Measurements from ENCODE around the gene CEBPE. TPM values are rescaled to one million over a fixed set of nuclear protein-coding genes. Genes with fewer than 3 reads are reported as not detected.

CEBPE gene
- total RNA-seq, 1 experiment from 2014 or later, result not detected

- Mint-ChIP-seq H3K27ac (ENCODE audit: low read depth, unreplicated experiment) (no peak overlapping the region), H3K9me3 (ENCODE audit: unreplicated experiment) (no peaks in the 10 kb centered on the region), H3K4me3 (ENCODE audit: unreplicated experiment) (no peak overlapping the region), H3K27me3 (ENCODE audit: insufficient read depth, unreplicated experiment) (no peaks in the 10 kb centered on the region), H3K4me1 (ENCODE audit: insufficient read depth, unreplicated experiment) (peaks cover 4% of the 10 kb centered on the region), H3K36me3 (ENCODE audit: insufficient read depth, unreplicated experiment) (peaks cover 23% of the 10 kb centered on the region)
- TF ChIP-seq CTCF (IDR thresholded peaks at IDR 0.05; ENCODE audit: unreplicated experiment), result no peak
- CTCF ChIA-PET, result interaction anchor here (0.6 to 1.9 kb wide), 4 partner anchors 35 to 1129 kb away, joined by 3 to 6 read pairs (median 4); partner anchors contain the start of gene GMPR2
- intact Hi-C loops (cut with micrococcal nuclease), result no loop called here
- DNase-seq (ENCODE audit: unreplicated experiment), result no peak
- POLR2A ChIA-PET, result interaction anchor here (0.8 kb wide), 1 partner anchor 9 kb away, joined by 3 read pairs; the partner anchor contains the start of gene ACIN1
- no TSS peak for BruUV-seq (replicated peaks)
Measured at GRCh38 chr14:23103581-23103980, 15.5 kb downstream of the CEBPE start.

- no peak overlapping the region for H3K4me3 Mint-ChIP-seq (ENCODE audit: unreplicated experiment)
- H3K27ac Mint-ChIP-seq (ENCODE audit: low read depth, unreplicated experiment), result no peak overlapping the region
- H3K36me3 Mint-ChIP-seq (ENCODE audit: insufficient read depth, unreplicated experiment), result peaks cover 29% of the 10 kb centered on the region
- no peaks in the 10 kb centered on the region for H3K27me3 Mint-ChIP-seq (ENCODE audit: insufficient read depth, unreplicated experiment)
- no peak for TF ChIP-seq CTCF (IDR thresholded peaks at IDR 0.05; ENCODE audit: unreplicated experiment)
- peaks cover 4% of the 10 kb centered on the region for H3K4me1 Mint-ChIP-seq (ENCODE audit: insufficient read depth, unreplicated experiment)
- intact Hi-C loops (cut with micrococcal nuclease), result no loop called here
- ChIA-PET POLR2A (interaction anchor here (0.8 kb wide), 1 partner anchor 8 kb away, joined by 3 read pairs; the partner anchor contains the start of gene ACIN1), CTCF (interaction anchor here (0.7 to 3.8 kb wide), 4 partner anchors 17 to 45 kb away, joined by 3 to 15 read pairs (median 6); no protein-coding TSS in a partner anchor)
- BruUV-seq (replicated peaks), result no TSS peak
- no peaks in the 10 kb centered on the region for H3K9me3 Mint-ChIP-seq (ENCODE audit: unreplicated experiment)
- DNase-seq (ENCODE audit: unreplicated experiment), result no peak
Measured at GRCh38 chr14:23102801-23103200, 16.3 kb downstream of the CEBPE start.

- Mint-ChIP-seq H3K27me3 (ENCODE audit: insufficient read depth, unreplicated experiment) (no peaks in the 10 kb centered on the region), H3K36me3 (ENCODE audit: insufficient read depth, unreplicated experiment) (peaks cover 36% of the 10 kb centered on the region), H3K9me3 (ENCODE audit: unreplicated experiment) (no peaks in the 10 kb centered on the region), H3K4me3 (ENCODE audit: unreplicated experiment) (no peak overlapping the region), H3K4me1 (ENCODE audit: insufficient read depth, unreplicated experiment) (peaks cover 11% of the 10 kb centered on the region), H3K27ac (ENCODE audit: low read depth, unreplicated experiment) (no peak overlapping the region)
- intact Hi-C loops (cut with micrococcal nuclease), result no loop called here
- no peak for DNase-seq (ENCODE audit: unreplicated experiment)
- TF ChIP-seq CTCF (IDR thresholded peaks at IDR 0.05; ENCODE audit: unreplicated experiment), result no peak
- POLR2A ChIA-PET, result no interaction called here
- CTCF ChIA-PET, result interaction anchor here (0.7 to 3.8 kb wide), 7 partner anchors 12 to 85 kb away, joined by 3 to 15 read pairs (median 4); no protein-coding TSS in a partner anchor
- BruUV-seq (replicated peaks), result no TSS peak
Measured at GRCh38 chr14:23101986-23102625, 16.9 kb downstream of the CEBPE start.

GRCh38 chr14:23101213-23101970, 17.7 kb downstream of the CEBPE start:
- intact Hi-C loops (cut with micrococcal nuclease), result no loop called here
- ChIA-PET CTCF (interaction anchor here (0.5 to 3.8 kb wide), 6 partner anchors 13 to 106 kb away, joined by 3 to 15 read pairs (median 6); no protein-coding TSS in a partner anchor), POLR2A (interaction anchor here (0.6 to 0.7 kb wide), 4 partner anchors 30 to 1132 kb away, joined by 3 to 4 read pairs (median 4); partner anchors contain the start of gene GMPR2)
- Mint-ChIP-seq H3K9me3 (ENCODE audit: unreplicated experiment) (no peaks in the 10 kb centered on the region), H3K27ac (ENCODE audit: low read depth, unreplicated experiment) (no peak overlapping the region), H3K27me3 (ENCODE audit: insufficient read depth, unreplicated experiment) (no peaks in the 10 kb centered on the region), H3K4me3 (ENCODE audit: unreplicated experiment) (no peak overlapping the region), H3K4me1 (ENCODE audit: insufficient read depth, unreplicated experiment) (peaks cover 17% of the 10 kb centered on the region), H3K36me3 (ENCODE audit: insufficient read depth, unreplicated experiment) (peaks cover 41% of the 10 kb centered on the region)
- no TSS peak for BruUV-seq (replicated peaks)
- no peak for DNase-seq (ENCODE audit: unreplicated experiment)
- TF ChIP-seq CTCF (IDR thresholded peaks at IDR 0.05; ENCODE audit: unreplicated experiment), result no peak
